ENCODE measurements around the gene SLC17A7. TPM values are rescaled to one million over a fixed set of nuclear protein-coding genes. Genes with fewer than 3 reads are reported as not detected.

SLC17A7 gene
- total RNA-seq, 1 experiment from 2014 or later: 1.8 TPM

DNA sequence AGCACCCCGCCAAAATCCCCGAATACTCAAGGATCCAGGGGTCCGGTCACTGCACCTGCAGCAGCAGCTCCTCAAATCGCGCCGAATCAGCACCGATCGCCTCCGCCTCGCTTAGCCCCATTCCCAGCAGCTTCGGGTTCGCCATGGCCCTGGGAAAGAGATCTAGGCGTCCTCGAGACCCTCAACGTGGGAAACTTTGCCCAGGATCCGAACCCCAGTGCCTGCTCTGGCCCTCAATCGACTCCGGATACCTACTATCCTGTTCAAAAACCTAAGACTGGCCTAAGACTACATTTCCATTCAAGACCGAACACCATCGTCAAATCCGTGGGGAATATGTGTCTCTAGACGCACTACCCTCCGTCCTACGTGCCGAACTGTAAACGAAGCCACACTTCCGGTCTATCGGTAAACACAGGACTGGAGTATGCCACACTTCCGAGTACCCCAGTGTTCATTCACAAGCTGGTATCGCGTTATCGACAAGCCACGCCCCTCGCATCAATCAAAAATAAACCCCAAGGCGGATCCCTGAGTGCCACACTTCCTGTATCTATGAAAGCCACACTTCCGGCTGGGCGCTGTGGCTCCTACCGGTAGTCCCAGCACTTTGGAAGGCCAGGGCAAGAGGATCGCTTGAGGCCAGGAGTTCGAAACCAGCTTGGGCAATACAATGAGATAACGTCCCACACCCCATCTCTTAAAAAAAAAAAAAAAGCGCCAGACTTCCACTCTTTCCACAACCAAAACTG, 10.3 kb upstream of the SLC17A7 start, which contains the start of gene PIH1D1 (continued):
- TF ChIP-seq EZH2 (IDR thresholded peaks at IDR 0.05): no peak
- TF ChIP-seq ELF1 (IDR thresholded peaks at IDR 0.05; ENCODE audit: borderline replicate concordance, low read depth): no peak; the same call in 1 of the 2 replicates
- peak; percentile 37; the same call in 1 of the 2 replicates for TF ChIP-seq CBX3 (IDR thresholded peaks at IDR 0.05; ENCODE audit: low read depth)
- no peak for TF ChIP-seq RAD21 (IDR thresholded peaks at IDR 0.05; ENCODE audit: low read depth)
- peak; percentile 70; the same call in 1 of the 2 replicates for TF ChIP-seq SIN3A (IDR thresholded peaks at IDR 0.05; ENCODE audit: low read depth)

DNA sequence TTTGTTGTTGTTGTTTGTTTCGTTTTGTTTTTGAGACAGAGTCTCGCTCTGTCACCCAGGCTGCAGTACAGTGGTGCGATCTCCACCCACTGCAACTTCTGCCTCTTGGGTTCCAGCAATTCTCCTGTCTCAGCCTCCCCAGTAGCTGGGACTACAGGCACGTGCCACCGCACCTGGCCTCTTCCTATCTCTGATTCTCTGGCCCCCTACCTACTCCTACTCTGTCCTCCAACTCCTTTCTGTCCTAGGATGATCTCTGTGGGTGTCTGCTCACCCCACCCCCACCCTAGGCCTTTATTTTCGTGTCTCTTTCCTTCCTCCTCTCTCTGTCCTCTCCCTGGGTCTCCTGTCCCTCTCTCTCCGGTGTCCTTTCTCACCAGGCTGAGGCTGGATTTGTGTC, 9.1 kb upstream of the SLC17A7 start:
- peaks cover 23 to 41% of the 10 kb centered on the region in 2 experiments; a peak in 3 of 4 replicates for H3K4me1 ChIP-seq (ENCODE audit: control insufficient read depth in 1 of 2, insufficient read depth in 2 of 2, low read length in 2 of 2)
- DNase-seq (ENCODE audit: low read depth, low spot score) (no peak), ATAC-seq (no peak)
- peaks cover 14 to 16% of the 10 kb centered on the region in 2 experiments; a peak in 2 of 4 replicates for H3K36me3 ChIP-seq (ENCODE audit: control insufficient read depth in 1 of 2, insufficient read depth in 2 of 2, low read length in 2 of 2)
- no peaks in the 10 kb centered on the region for H3K27me3 ChIP-seq (ENCODE audit: insufficient read depth, low read length)
- no peaks in the 10 kb centered on the region for H4K20me1 ChIP-seq (ENCODE audit: insufficient read depth)
- H3K4me3 ChIP-seq (replicated peaks in 1 of 2; ENCODE audit: low read depth in 1 of 2, low read length in 2 of 2): peak overlapping the region; percentile 98 to 100
- TF ChIP-seq POLR2AphosphoS5 (IDR thresholded peaks at IDR 0.05; ENCODE audit: low read depth, low read length) (no peak), EGR1 (IDR thresholded peaks at IDR 0.05; ENCODE audit: low read depth) (no peak), CEBPB (IDR thresholded peaks at IDR 0.05; ENCODE audit: low read depth) (no peak)
- TF ChIP-seq, protein P1, sequence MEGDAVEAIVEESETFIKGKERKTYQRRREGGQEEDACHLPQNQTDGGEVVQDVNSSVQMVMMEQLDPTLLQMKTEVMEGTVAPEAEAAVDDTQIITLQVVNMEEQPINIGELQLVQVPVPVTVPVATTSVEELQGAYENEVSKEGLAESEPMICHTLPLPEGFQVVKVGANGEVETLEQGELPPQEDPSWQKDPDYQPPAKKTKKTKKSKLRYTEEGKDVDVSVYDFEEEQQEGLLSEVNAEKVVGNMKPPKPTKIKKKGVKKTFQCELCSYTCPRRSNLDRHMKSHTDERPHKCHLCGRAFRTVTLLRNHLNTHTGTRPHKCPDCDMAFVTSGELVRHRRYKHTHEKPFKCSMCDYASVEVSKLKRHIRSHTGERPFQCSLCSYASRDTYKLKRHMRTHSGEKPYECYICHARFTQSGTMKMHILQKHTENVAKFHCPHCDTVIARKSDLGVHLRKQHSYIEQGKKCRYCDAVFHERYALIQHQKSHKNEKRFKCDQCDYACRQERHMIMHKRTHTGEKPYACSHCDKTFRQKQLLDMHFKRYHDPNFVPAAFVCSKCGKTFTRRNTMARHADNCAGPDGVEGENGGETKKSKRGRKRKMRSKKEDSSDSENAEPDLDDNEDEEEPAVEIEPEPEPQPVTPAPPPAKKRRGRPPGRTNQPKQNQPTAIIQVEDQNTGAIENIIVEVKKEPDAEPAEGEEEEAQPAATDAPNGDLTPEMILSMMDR (IDR thresholded peaks at IDR 0.05 in 2 of 3, conservative IDR thresholded peaks at IDR 0.05 in 1 of 3; ENCODE audit: borderline replicate concordance in 1 of 3, insufficient read depth in 1 of 3, low read depth in 2 of 3, low read length in 2 of 3): no peak
- TF ChIP-seq, protein P2, sequence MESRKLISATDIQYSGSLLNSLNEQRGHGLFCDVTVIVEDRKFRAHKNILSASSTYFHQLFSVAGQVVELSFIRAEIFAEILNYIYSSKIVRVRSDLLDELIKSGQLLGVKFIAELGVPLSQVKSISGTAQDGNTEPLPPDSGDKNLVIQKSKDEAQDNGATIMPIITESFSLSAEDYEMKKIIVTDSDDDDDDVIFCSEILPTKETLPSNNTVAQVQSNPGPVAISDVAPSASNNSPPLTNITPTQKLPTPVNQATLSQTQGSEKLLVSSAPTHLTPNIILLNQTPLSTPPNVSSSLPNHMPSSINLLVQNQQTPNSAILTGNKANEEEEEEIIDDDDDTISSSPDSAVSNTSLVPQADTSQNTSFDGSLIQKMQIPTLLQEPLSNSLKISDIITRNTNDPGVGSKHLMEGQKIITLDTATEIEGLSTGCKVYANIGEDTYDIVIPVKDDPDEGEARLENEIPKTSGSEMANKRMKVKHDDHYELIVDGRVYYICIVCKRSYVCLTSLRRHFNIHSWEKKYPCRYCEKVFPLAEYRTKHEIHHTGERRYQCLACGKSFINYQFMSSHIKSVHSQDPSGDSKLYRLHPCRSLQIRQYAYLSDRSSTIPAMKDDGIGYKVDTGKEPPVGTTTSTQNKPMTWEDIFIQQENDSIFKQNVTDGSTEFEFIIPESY (IDR thresholded peaks at IDR 0.05; ENCODE audit: extremely low read depth, insufficient replicate concordance, low read length): no peak
- H3K79me2 ChIP-seq (ENCODE audit: insufficient read depth, low read length): peaks cover 34% of the 10 kb centered on the region
- intact Hi-C loops (cut with micrococcal nuclease): no loop called here
- peak overlapping the region; percentile 99 for H3K9ac ChIP-seq (ENCODE audit: low read length)
- POLR2A ChIA-PET: no interaction called here
- no TSS peak for BruUV-seq (replicated peaks)
- no peaks in the 10 kb centered on the region for H3K9me3 ChIP-seq (ENCODE audit: control insufficient read depth in 1 of 2, insufficient read depth in 1 of 2, low read depth in 1 of 2, low read length in 2 of 2)
- H2AFZ ChIP-seq (ENCODE audit: low read depth, low read length, poor library complexity, severe bottlenecking): no peak overlapping the region
- CTCF ChIA-PET: no interaction called here
- H3K9me2 ChIP-seq (ENCODE audit: insufficient read depth): no peaks in the 10 kb centered on the region
- peak overlapping the region; percentile 90 for H3K4me2 ChIP-seq (ENCODE audit: low read length)
- peak overlapping the region; percentile 91 for H3K27ac ChIP-seq (ENCODE audit: low read depth, low read length)
- RAD21 ChIA-PET (ENCODE audit: low non-redundant PET in 1 of 2, low total read pairs in 2 of 2, uncharacterized antibody in 2 of 2, unreplicated experiment in 2 of 2): no interaction called here
